Ascending aorta (tissue), 2 donors: ENCODE measurements around the gene LAYN. TPM values are rescaled to one million over a fixed set of nuclear protein-coding genes. Genes with fewer than 3 reads are reported as not detected.

Experiments
- DNase-seq, 2 donors: peaks; one replicate each; pipeline ENCODE4 v3.0.0-alpha.2; 2019; ENCODE audit warnings: low spot score in 2 of 2
- H3K27ac ChIP-seq, 2 donors: fragments of 200-600 bp; sonication (generic); one replicate each; pipeline ENCODE4 v1.5.1; 2016 to 2017; ENCODE audit warnings: mild to moderate bottlenecking in 1 of 2
- H3K27me3 ChIP-seq: fragments of 200-600 bp; sonication (generic); one replicate; pipeline ENCODE4 v1.5.1; 2017
- H3K36me3 ChIP-seq, 2 donors: fragments of 200-600 bp; sonication (generic); one replicate each; pipeline ENCODE4 v1.5.1; 2016
- H3K4me1 ChIP-seq, 2 donors: fragments of 200-600 bp; sonication (generic); one replicate each; pipeline ENCODE4 v1.5.1; 2016 to 2017; ENCODE audit warnings: mild to moderate bottlenecking in 1 of 2
- H3K4me3 ChIP-seq, 2 donors: fragments of 200-600 bp; sonication (generic); one replicate each; pipeline ENCODE4 v1.5.1; 2016 to 2017; ENCODE audit warnings: mild to moderate bottlenecking in 1 of 2
- H3K9me3 ChIP-seq, 2 donors: fragments of 200-600 bp; sonication (generic); one replicate each; pipeline ENCODE4 v1.5.1; 2016
- CTCF ChIP-seq, 3 experiments: fragments of 200-600 bp in 2 of 3; fragments of 450-650 bp in 1 of 3; sonication (generic) in 2 of 3; IDR thresholded peaks; one replicate each; pipeline ENCODE4 v1.5.1; 2016 to 2019; ENCODE audit warnings: antibody characterized with exemption in 3 of 3, mild to moderate bottlenecking in 1 of 3, moderate library complexity in 1 of 3
- intact Hi-C: fragments of 100-400 bp; cut with DNase I; formaldehyde crosslinking; loops from one replicate; pipeline ENCODE4 v1.15.1; 2023
- total RNA-seq: library from RNA; depleted of rRNA; stranded (reverse); fragments of >200 nt; gene quantifications from one replicate; pipeline ENCODE4 v1.1.0, GENCODE V29; 2016

The LAYN gene
- total RNA-seq, 1 donor from 2014 or later: 27.2 TPM

GRCh38 chr11:111518668-111519067, 21.9 kb upstream of the LAYN start:
- no peak for TF ChIP-seq CTCF (IDR thresholded peaks at IDR 0.05)
- Histone ChIP-seq H3K9me3 (no peaks in the 10 kb centered on the region), H3K4me1 (no peaks in the 10 kb centered on the region), H3K4me3 (no peak overlapping the region), H3K27ac (no peak overlapping the region), H3K27me3 (no peaks in the 10 kb centered on the region), H3K36me3 (no peaks in the 10 kb centered on the region)
- intact Hi-C loops: no loop called here
- DNase-seq: no peak

- Histone ChIP-seq H3K27ac (no peak overlapping the region), H3K9me3 (no peaks in the 10 kb centered on the region), H3K36me3 (no peaks in the 10 kb centered on the region), H3K4me1 (no peaks in the 10 kb centered on the region), H3K27me3 (no peaks in the 10 kb centered on the region), H3K4me3 (no peak overlapping the region)
- intact Hi-C loops: no loop called here
- DNase-seq: no peak
- no peak for TF ChIP-seq CTCF (IDR thresholded peaks at IDR 0.05)
These were observed 20.0 kb upstream of the LAYN start for GRCh38 chr11:111520560-111520959.

GRCh38 chr11:111521135-111521534, 19.4 kb upstream of the LAYN start:
- no peaks in the 10 kb centered on the region for H3K4me1 ChIP-seq
- TF ChIP-seq CTCF (IDR thresholded peaks at IDR 0.05): no peak
- intact Hi-C loops: no loop called here

GRCh38 chr11:111522426-111522825, 18.1 kb upstream of the LAYN start:
- H3K4me3 ChIP-seq: no peak overlapping the region
- H3K9me3 ChIP-seq: no peaks in the 10 kb centered on the region
- DNase-seq: no peak
- no peaks in the 10 kb centered on the region for H3K36me3 ChIP-seq
- TF ChIP-seq CTCF (IDR thresholded peaks at IDR 0.05): no peak
- intact Hi-C loops: no loop called here
- no peaks in the 10 kb centered on the region for H3K27me3 ChIP-seq
- no peak overlapping the region for H3K27ac ChIP-seq
- no peaks in the 10 kb centered on the region for H3K4me1 ChIP-seq

More at GRCh38 chr11:111521135-111521534, 19.4 kb upstream of the LAYN start:
- Histone ChIP-seq H3K36me3 (no peaks in the 10 kb centered on the region), H3K4me3 (no peak overlapping the region), H3K27me3 (no peaks in the 10 kb centered on the region), H3K27ac (no peak overlapping the region), H3K9me3 (no peaks in the 10 kb centered on the region)
- DNase-seq: no peak

GRCh38 chr11:111523343-111523742, 17.2 kb upstream of the LAYN start:
- intact Hi-C loops: no loop called here
- no peaks in the 10 kb centered on the region for H3K36me3 ChIP-seq
- H3K27me3 ChIP-seq: no peaks in the 10 kb centered on the region
- no peak overlapping the region for H3K27ac ChIP-seq
- no peak for TF ChIP-seq CTCF (IDR thresholded peaks at IDR 0.05)
- no peak for DNase-seq
- H3K9me3 ChIP-seq: no peaks in the 10 kb centered on the region
- no peaks in the 10 kb centered on the region for H3K4me1 ChIP-seq
- no peak overlapping the region for H3K4me3 ChIP-seq

GRCh38 chr11:111524056-111524455, 16.5 kb upstream of the LAYN start:
- Histone ChIP-seq H3K36me3 (no peaks in the 10 kb centered on the region), H3K4me3 (no peak overlapping the region), H3K9me3 (no peaks in the 10 kb centered on the region), H3K27ac (no peak overlapping the region), H3K27me3 (no peaks in the 10 kb centered on the region), H3K4me1 (no peaks in the 10 kb centered on the region)
- DNase-seq: no peak
- no peak for TF ChIP-seq CTCF (IDR thresholded peaks at IDR 0.05)
- intact Hi-C loops: no loop called here
